NB4 (cell line): ENCODE measurements around the gene EAF2.

ENCODE experiments used
- CTCF ChIP-seq: IDR thresholded peaks from one replicate; pipeline ENCODE4 v1.5.1; 2012; ENCODE audit warnings: low read depth, low read length
- MYC ChIP-seq: IDR thresholded peaks from 2 replicates; pipeline ENCODE4 v1.6.1; 2011; ENCODE audit warnings: low read depth, low read length
- POLR2A ChIP-seq: IDR thresholded peaks from 2 replicates; pipeline ENCODE4 v1.6.1; 2011; ENCODE audit warnings: mild to moderate bottlenecking; ENCODE audit not compliant: insufficient read length; ENCODE audit errors: extremely low read depth
- TF ChIP-seq, protein P1 (sequence below): IDR thresholded peaks from 2 replicates; pipeline ENCODE4 v1.6.1; 2011; ENCODE audit warnings: low read depth, low read length

DNA sequence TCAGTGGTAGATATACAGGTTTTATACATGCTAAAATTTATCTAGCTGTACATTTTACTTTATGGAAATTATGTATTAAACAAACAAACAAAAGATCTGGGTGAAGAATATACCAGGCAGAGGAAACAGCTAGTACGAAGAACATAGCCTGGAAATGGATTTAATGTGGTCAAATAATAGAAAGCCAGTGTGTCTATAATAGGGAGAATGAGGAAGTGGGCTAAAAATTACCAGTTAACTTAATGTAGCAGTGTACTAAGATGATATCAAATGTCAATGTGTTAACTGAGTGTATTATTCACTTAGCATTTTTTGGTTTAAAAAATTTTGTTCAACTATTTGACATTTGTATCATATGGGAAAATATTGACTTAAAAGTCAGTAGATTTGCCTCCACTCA is 36.4 kb downstream of the EAF2 start:
- TF ChIP-seq CTCF (no peak), POLR2A (no peak), MYC (no peak)
- TF ChIP-seq, protein P1, sequence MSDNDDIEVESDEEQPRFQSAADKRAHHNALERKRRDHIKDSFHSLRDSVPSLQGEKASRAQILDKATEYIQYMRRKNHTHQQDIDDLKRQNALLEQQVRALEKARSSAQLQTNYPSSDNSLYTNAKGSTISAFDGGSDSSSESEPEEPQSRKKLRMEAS, result no peak
